Endothelial cell of umbilical vein (primary cell): ENCODE results near the gene PPP1R7.

ENCODE experiments used
- EZH2 ChIP-seq: IDR thresholded peaks from 2 replicates; pipeline ENCODE4 v1.6.1; 2012; ENCODE audit warnings: borderline replicate concordance, low read depth, mild to moderate bottlenecking, moderate library complexity, low read length, inconsistent platforms; ENCODE audit not compliant: severe bottlenecking
- GATA2 ChIP-seq: IDR thresholded peaks from 2 replicates; pipeline ENCODE4 v1.7.0; 2011; ENCODE audit warnings: low read depth, mild to moderate bottlenecking, moderate library complexity, mixed read lengths, low read length; ENCODE audit not compliant: insufficient read length, insufficient read depth
- JUN ChIP-seq: IDR thresholded peaks from 2 replicates; pipeline ENCODE4 v1.6.1; 2011; ENCODE audit warnings: borderline replicate concordance, low read depth; ENCODE audit not compliant: insufficient read length, insufficient read depth
- POLR2A ChIP-seq: IDR thresholded peaks from 2 replicates; pipeline ENCODE4 v1.6.1; 2012; ENCODE audit warnings: low read depth, mild to moderate bottlenecking, control low read depth, low read length
- POLR2AphosphoS5 ChIP-seq: IDR thresholded peaks from 2 replicates; pipeline ENCODE4 v1.6.1; 2012; ENCODE audit warnings: low read depth, mild to moderate bottlenecking, control low read depth, low read length, moderate library complexity; ENCODE audit not compliant: insufficient read depth
- TF ChIP-seq, protein P1 (sequence below), 2 donors: IDR thresholded peaks; 1 replicate in 1 of 2; 2 replicates in 1 of 2; pipeline ENCODE4 v1.5.1; 2011; ENCODE audit warnings: low read length in 2 of 2, mild to moderate bottlenecking in 2 of 2, moderate library complexity in 2 of 2, control low read depth in 1 of 2, inconsistent platforms in 1 of 2, low read depth in 1 of 2; ENCODE audit not compliant: insufficient read depth in 1 of 2; ENCODE audit errors: extremely low read depth in 1 of 2
- TF ChIP-seq, protein P2 (sequence below): IDR thresholded peaks from 2 replicates; pipeline ENCODE4 v1.6.1; 2011; ENCODE audit not compliant: insufficient read depth, insufficient read length

DNA sequence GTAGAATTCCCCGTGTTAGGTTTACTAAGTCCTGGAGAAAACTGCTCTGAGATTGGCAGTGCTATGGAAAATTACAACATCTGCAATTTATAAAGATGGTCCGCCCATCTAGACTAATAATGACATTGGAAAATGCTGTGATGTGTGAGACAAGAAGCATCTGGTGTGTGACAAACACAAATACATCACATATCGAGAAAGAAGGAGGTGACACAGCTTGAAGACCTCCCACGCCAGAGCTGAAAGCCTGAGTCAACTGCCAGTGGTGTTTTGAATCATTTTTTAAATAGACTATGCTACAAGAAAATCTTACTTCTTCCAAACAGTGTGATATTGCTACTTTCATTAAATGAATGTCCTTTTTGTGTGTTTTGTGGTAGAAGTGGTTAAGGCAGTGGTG is 29.6 kb downstream of the PPP1R7 start:
- TF ChIP-seq, protein P1, sequence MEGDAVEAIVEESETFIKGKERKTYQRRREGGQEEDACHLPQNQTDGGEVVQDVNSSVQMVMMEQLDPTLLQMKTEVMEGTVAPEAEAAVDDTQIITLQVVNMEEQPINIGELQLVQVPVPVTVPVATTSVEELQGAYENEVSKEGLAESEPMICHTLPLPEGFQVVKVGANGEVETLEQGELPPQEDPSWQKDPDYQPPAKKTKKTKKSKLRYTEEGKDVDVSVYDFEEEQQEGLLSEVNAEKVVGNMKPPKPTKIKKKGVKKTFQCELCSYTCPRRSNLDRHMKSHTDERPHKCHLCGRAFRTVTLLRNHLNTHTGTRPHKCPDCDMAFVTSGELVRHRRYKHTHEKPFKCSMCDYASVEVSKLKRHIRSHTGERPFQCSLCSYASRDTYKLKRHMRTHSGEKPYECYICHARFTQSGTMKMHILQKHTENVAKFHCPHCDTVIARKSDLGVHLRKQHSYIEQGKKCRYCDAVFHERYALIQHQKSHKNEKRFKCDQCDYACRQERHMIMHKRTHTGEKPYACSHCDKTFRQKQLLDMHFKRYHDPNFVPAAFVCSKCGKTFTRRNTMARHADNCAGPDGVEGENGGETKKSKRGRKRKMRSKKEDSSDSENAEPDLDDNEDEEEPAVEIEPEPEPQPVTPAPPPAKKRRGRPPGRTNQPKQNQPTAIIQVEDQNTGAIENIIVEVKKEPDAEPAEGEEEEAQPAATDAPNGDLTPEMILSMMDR (IDR thresholded peaks at IDR 0.05; ENCODE audit: extremely low read depth in 1 of 2, insufficient read depth in 1 of 2, low read depth in 1 of 2, low read length in 2 of 2): no peak
- TF ChIP-seq JUN (no peak), POLR2A (no peak), EZH2 (no peak), POLR2AphosphoS5 (no peak), GATA2 (no peak)
- TF ChIP-seq, protein P2, sequence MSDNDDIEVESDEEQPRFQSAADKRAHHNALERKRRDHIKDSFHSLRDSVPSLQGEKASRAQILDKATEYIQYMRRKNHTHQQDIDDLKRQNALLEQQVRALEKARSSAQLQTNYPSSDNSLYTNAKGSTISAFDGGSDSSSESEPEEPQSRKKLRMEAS: no peak
